NOMO-1 treated with dmso at 0.1 percent for 144 hours (cell line): Measurements from ENCODE around the gene HOMEZ.
"Not testable (repeated sequence)": the region's sequence is repeated elsewhere in the genome, so short reads cannot be mapped to it uniquely, and the experiment has no call there.

Experiments used
- DNase-seq: peaks from one replicate; lab custom pipeline; 2025; ENCODE audit not compliant: unreplicated experiment; lab: John Stamatoyannopoulos, UW

Gene HOMEZ

DNA sequence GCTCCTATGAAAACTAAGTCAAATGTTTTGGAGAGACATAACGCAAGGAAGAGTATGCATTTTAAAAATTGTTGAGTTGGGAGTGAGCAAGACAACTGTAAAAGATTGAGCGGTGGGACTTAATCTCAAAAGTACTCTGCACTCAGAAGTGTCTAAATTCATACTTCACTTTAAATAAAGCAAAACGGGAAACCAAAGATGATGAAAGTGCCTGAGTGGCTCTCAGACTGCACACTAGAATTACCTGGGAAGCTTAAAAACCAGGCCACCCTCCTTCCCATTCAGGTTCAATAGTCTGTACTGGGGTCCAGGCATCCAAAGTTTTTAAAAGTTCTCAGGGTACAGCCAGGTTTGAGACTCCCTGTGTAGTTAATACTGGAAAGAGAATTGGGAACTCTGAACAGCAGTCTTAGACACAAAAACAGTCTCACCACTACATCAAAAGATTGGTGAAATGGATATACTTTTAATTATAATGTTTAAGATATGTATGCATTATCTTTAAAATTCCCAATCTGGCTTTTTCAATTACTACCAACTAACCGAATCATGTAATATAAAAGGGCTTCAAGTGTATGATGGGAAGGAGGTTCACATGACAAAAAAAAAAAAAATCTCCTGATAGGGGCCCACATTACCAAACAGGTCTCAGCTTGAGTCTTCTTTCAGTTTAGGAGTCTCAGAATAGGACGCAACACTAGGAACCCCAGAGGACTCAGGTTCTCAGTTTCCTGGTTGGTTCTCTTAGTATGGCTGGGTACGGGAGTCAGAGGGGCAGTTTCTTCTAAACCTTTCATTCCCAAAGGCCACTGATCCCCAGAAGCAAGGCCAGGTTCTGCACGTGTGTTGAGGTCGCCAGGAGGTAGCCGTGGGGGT lies 1.0 kb downstream of the HOMEZ start:
- peak; percentile 24 for DNase-seq

DNA sequence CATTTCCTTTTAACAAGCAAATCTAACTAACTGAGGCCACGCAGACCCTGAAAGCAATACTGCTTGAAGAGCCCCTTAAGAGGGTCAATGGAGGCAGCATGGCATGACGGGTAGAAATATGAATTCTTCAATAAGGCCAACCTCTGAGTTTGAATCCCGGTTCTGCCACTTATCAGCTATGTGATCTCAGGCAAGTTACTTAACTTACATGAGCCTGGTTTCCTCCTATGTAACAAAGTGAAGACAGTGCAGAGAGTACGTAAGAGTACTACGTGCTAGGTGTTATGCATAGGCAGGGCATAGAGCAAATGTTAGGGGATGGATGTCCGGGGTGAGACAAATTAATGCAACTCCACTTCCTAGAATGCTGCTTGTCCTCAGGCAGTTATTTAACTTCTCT lies 4.7 kb downstream of the HOMEZ start:
- no peak for DNase-seq

DNA sequence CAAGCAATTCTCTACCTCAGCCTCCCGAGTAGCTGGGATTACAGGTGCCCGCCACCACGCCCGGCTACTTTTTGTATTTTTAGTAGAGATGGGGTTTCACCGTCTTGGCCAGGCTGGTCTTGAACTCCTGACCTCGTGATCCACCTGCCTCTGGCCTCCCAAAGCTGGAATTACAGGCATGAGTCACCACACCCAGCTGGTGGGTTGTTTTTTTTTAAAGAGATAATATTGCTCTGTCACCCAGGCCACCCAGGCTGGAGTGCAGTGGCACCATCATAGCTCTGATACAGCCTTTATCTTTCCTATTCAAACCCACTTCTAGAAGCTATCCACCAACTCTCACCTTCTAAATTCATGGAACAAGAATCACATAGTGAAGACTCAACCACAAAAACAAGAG lies 8.0 kb downstream of the HOMEZ start:
- DNase-seq, result not testable (repeated sequence)

DNA sequence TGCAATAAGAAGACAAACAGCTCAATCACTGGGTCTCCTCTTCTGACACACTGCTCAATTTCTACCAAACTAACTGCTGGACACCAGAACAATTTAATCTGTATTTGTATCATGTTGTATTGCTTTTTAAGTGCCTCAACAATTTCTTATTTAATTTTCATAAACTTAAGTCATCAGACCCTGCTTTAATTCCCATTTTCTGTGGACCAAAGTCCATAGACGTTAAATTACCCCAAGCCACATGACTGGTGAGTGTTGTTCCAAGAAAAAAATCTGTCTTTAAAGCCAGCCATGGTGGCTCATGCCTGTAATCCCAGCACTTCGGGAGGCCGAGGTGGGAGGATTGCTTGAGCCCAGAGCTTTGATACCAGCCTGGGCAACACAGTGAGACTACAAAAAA lies 8.7 kb downstream of the HOMEZ start:
- DNase-seq, result no peak

DNA sequence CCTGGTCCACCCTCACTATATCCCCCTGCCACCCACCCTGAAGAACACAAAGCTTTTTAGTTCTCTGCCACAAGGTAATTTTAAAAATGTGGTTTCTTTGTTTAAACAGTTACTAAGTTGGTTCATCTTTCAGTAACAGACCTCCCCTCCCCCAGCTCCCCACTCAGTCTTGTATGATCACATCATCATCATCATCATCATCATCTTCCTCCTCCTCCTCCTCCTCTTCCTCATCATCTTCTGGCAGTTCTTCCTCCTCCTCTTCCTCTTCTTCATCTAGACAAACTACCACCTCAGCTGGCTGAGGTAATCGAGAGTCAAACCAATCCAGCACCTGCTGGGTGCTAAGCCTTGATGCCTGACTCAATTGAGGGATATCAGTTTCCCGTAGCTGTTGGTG lies 10.5 kb downstream of the HOMEZ start:
- DNase-seq, result no peak

DNA sequence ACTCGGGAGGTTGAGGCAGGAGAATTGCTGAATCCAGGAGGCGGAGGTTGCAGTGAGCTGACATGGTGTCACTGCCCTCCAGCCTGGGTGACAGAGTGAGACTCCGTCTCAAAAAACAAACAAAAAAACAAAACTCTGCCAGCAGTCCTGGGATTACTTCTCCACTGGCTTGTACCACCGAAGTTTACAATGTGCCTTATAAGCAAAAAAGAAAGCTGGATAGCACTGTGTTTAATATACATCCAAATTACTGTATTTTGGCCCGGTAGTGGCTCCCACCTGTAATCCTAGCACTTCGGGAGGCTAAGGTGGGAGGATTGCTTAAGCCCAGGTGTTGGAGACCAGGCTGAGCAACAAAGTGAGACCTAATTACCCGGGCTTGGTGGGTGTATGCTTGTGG lies 16.7 kb downstream of the HOMEZ start:
- no peak for DNase-seq

DNA sequence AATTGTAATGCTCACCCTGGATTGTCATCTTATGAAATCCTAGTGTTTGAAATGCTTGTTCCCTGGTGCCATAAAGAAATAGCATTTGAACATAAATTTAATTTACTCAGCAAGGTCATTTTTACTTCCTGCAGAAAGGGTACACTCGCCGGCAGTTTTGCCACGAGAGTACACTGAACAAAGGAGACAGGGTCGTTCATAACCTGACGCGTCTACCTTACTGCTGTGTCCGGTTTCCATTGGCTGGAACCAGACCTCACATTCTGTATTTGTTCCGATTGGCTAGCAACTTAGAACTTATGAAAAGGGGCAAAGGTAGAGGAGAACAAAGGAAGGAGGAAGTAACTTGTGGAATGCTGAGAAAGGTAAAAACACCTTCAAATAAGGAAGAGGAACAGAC lies 25.1 kb downstream of the HOMEZ start:
- not testable (repeated sequence) for DNase-seq

DNA sequence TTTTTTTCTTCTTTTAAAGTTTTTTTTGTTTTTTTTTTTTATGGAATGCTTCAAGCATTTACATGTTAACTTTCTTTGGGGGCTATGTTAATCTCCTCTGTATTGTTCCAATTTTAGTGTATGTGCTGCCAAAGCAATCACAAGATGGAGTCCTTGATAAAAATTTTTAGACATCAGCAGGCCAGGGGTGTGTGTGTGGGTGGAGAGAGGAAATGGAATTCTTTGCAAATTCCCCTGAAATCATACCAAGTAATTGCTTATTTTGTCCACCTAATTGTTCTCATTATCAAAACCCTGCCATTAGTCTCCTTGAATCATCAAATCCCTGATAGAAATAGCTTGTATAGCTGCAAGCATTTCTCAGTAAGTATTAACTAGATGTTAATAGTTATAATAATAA lies 26.5 kb downstream of the HOMEZ start:
- DNase-seq, result no peak

DNA sequence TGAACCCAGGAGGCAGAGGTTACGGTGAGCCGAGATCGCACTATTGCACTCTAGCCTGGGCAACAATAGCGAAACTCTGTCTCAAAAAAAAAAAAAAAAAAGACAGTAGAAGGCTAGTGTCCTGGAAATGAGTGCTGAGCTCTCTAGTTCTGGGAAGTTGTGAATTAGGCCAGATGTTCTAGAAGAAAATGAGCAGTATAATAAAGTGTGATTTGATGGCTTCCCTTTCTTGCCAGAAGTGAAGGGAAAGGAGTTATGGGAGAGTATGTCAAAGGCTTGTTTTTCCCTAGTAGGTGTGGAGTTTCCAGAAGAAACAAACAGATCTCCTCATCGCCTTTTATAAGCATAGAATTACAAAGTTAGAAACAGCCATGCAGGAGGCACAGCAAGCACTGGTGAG lies 27.7 kb downstream of the HOMEZ start:
- DNase-seq, result no peak

DNA sequence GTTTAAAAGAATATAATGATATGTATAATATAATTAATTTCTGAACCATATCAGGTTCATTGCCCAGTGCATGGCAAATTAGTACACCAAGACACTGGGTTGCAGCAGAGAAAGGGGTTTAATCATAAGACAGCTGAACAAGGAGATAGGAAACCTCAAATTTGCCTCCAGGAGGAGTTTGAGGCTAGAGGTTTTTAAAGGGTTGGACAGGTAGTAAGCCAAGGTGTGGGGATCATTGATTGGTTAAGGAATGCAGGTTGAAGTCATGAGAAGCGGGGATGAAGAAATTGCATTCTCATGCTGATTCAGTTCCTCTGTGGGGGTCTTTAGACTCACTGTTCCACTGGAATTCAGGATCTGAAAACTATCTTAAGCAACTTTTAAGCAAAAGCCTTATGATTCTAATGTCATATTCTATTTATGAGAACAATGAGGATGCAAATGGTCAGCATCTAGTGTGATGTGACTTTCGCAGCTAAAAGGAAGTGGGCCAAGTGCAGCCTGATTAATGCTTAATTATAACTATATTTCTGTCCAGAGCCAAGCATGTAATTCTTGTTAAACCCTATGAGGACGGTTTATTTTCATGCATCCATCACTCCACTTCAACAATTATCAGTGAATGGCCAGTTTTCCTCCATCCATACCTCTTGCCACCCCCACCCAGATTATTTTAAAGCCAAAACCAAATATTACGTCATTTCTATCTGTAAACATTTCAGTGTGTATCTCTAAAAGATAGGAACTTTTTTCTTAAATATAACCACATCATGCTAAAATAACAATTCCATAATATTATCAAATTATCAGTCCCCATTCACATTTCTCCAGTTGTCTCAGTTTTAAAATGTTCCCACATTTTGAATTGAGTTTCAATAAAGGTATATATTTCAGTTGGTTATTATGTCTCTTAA lies 33.3 kb downstream of the HOMEZ start:
- no peak for DNase-seq

DNA sequence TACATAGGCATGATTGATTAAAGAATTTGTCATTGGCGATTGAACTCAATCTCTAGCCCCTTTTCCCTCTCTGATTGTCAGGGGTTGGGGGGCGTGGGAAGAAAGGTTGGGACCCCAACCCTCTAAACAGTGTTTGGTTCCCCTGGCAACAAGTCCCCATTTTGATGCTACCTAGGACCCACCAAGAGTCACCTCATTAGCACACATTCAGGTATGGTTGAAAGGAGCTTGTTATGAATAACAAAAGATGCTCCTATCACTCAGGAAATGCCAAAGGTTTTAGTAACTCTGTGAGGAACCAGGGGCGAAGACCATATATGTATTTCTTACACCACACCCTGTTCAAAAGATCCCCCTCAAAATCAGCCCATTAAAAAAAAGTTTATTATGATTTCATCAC lies 33.9 kb downstream of the HOMEZ start:
- DNase-seq, result no peak

DNA sequence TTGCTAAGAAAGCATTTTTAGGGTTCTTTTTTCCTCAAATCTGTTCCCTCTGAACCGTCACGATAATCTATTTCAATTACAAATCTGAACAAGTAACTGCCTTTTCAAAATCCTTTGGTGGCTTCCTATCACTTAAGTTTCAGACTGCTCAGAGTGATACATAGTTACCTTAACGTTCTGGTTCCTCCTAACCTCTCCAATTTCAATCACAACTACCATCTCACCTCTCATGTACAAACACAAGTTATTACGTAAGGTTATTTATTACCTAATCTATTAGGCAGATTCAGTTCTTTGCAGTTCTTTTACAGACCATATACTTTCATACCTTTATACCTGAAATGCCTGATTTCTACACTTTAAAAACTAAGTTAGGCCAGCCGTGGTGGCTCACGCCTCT lies 36.1 kb downstream of the HOMEZ start:
- DNase-seq, result no peak

DNA sequence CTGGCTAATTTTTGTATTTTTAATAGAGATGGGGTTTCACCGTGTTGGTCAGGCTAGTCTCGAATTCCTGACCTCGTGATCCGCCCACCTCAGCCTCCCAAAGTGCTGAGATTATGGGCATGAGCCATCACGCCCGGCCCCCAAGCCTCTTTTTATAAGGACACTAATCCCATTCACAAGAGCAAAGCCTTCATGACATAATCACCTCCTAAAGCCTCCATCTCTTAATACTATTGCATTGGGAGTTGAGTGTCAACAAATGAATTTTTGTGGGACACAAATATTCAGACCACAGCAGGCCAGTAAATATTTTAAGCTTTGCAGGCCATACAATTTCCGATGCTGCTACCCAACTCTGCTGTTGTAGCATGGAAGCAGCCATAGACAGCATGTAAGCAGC lies 37.3 kb downstream of the HOMEZ start:
- DNase-seq, result no peak

DNA sequence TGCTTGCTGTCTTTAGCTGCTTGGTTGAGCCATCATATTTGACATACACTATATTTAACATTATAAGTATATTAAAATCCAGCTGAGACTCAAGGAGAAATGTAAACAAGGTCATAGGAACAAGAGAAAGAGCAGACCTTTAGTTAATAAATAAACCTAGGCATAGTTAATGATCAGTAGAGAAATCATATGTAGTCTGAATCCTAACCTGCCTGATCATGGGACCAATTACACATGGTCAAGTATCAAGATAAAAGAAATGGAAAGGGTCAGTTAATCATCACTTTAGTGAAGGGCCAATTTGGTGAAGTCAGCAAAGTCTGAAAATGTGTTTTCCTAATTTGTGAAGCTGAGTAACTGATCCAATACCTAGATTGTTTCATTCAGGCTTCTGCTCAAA lies 40.6 kb downstream of the HOMEZ start:
- no peak for DNase-seq

DNA sequence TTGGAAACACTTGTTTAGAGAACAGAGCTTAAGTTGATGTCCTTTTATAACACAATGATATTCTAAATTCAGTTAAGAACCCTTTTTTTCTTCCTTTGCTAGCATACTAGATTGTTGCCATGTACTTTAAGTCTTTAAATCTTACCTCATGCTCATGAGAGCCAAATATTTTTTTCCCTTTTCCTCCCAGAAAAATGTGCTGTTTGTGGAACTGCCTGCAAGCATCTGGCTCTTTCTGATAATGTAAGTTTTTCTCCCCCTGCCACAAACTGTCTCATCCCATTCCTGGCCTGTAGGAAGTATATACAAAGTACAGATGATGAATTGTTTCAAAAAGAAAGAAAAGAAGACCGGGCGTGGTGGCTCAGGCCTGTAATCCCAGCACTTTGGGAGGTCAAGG lies 42.9 kb downstream of the HOMEZ start:
- DNase-seq, result no peak

DNA sequence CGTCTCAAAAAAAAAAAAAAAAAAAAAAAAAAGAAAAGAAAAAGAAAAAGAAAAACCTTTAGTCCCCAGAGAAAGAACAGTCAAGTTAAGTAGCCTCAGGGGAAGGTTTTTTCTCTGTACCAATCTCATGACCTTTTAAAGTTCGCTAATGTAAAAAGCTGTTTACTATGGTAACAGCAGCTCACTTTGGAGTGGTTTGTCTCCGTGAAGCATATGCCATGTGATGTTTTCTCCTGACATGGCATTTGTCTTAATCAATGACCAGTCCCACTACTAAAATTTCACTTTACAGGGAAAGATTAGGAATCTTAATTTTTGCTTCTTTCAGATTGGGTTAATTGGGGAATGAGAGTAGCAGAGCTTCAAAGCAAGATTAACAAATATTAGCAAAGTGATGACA lies 43.9 kb downstream of the HOMEZ start:
- no peak for DNase-seq

DNA sequence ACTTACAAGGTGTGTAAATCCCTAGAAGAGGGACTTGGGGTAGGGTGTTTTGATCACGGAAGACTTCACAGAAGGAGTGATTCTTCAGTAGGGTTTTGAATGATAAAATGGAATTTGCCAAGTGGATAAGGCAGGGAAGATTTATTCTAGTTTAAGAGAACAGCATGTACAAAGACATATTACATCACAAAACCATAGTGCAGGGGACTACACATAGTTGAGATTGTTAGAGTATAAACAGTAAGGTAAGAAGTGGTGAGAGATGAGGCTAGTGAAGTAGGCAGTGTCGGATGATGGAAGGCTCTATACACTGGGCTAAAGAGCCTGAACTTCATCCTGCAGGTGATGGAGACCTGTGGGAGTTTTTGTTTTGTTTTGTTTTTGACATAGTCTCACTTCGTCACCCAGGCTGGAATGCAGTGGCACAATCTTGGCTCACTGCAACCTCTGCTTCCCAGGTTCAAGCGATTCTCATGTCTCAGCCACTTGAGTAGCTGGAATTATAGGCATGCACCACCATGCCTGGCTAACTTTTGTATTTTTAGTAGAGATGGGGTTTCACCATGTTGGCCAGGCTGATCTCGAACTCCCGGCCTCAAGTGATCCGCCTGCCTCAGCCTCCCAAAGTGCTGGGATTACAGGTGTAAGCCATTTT lies 44.7 kb downstream of the HOMEZ start:
- not testable (repeated sequence) for DNase-seq

DNA sequence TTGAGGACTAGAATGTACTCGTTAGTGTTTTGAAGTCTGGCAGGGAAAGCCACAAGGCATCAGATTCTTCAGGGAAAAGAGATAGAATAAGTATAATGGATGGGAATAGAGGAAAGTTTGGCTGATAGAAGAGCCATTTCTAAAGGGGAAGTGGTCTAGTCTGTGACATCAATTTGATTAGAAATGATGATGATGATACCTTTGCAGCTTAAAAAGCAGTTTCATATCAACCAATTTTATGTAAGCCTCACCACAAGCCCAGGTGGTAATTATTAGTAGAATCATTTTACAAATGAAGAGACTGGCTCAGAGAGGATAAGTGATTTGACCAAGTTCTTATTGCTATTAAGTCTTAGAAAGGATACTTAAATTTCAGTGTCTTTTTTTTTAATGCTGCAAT lies 45.3 kb downstream of the HOMEZ start:
- no peak for DNase-seq

DNA sequence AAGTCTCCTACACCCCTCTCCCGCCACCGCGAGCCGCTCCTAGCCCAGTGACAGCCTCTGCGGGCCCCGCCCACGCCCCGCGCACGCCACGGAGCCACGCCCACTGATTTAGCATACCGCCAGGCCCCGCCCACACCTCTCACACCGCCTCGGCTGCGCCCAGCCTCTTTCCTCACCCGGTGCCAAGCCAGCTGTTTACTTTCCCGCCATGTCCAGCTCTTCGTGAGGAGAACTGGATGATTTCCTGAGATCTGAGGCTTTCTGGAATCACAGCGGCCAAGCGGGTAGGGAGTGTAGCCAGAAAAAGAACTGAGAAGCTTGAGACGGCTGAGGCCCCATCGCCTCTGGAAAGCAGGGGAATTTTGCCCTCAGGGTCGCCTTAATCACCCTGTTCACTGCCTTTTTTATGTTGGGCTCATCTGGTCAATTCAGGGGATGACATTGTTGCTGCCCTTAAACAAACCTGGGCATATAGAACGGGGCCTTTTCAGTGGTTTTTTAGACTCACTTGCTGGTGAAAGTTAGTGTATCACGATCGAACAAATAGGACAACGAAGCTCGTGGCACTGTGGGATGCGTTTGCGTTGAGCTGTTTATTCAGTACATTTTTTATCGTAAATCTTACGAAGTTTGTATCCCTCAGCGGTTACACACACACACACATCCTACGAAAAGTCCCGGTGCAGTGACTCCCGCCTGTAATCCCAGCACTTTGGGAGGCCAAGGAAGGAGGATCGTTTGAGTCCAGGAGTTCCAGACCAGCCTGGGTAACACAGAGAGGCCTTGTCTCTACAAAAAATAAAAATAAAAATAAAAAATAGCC lies 47.9 kb downstream of the HOMEZ start, which contains the start of gene RNF212B:
Gene RNF212B, plus strand, starts transcription at position 165 of the 823 bp plus-strand sequence. CDS start 2,410 bp downstream, outside the sequence.
- peak; percentile 84 for DNase-seq

DNA sequence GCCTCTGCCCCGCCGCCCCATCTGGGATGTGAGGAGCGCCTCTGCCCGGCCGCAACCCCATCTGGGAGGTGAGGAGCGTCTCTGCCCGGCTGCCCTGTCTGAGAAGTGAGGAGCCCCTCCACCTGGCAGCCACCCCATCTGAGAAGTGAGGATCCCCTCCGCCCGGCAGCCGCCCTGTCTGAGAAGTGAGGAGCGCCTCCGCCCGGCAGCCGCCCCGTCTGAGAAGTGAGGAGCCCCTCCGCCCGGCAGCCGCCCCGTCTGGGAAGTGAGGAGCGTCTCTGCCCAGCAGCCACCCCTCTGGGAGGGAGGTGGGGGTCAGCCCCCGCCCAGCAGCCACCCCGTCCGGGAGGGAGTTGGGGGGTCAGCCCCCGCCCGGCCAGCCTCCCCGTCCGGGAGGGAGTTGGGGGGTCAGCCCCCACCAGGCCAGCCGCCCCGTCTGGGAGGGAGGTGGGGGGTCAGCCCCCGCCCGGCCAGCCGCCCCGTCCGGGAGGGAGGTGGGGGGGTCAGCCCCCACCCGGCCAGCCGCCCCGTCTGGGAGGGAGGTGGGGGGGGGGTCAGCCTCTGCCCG lies 53.6 kb downstream of the HOMEZ start:
- not testable (repeated sequence) for DNase-seq
